Tibial nerve (tissue), 4 donors: ENCODE results near the gene HTRA1.

Experiments used
- EP300 ChIP-seq, 2 donors: sonication (generic); formaldehyde crosslinking; IDR thresholded peaks; one replicate each; pipeline ENCODE4 v1.6.1; 2017; ENCODE audit warnings: antibody characterized with exemption in 2 of 2, mild to moderate bottlenecking in 1 of 2
- POLR2A ChIP-seq, 2 donors: fragments of 450-650 bp; IDR thresholded peaks; one replicate each; pipeline ENCODE4 v1.6.1; 2017; ENCODE audit warnings: antibody characterized with exemption in 2 of 2, mild to moderate bottlenecking in 2 of 2, moderate library complexity in 2 of 2
- TF ChIP-seq, protein P1 (sequence below), 5 experiments: fragments of 200-600 bp in 3 of 5; fragments of 450-650 bp in 2 of 5; sonication (generic) in 3 of 5; IDR thresholded peaks; one replicate each; pipeline ENCODE4 v1.5.1; 2016 to 2019; ENCODE audit warnings: antibody characterized with exemption in 5 of 5, mild to moderate bottlenecking in 3 of 5, moderate library complexity in 2 of 5

DNA sequence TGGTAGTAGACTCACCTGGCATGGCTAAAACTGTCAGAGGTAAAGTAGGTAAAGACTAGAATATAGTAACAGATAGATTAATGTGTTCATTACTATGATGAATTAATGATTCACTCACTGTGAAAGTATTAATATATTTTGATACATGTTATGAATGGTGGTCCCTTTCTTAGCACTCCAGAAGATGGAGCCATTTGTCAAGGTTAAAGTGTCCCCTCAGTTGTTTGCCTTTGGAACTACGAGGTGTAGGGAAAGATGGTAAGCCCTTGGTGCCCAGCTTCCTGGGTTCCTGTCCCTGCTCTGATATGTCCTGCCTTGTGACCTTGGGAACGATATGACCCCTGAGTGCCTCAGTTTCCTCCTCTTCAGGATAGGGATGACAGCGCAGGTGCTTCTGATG, 49.4 kb downstream of the HTRA1 start:
- TF ChIP-seq, protein P1, sequence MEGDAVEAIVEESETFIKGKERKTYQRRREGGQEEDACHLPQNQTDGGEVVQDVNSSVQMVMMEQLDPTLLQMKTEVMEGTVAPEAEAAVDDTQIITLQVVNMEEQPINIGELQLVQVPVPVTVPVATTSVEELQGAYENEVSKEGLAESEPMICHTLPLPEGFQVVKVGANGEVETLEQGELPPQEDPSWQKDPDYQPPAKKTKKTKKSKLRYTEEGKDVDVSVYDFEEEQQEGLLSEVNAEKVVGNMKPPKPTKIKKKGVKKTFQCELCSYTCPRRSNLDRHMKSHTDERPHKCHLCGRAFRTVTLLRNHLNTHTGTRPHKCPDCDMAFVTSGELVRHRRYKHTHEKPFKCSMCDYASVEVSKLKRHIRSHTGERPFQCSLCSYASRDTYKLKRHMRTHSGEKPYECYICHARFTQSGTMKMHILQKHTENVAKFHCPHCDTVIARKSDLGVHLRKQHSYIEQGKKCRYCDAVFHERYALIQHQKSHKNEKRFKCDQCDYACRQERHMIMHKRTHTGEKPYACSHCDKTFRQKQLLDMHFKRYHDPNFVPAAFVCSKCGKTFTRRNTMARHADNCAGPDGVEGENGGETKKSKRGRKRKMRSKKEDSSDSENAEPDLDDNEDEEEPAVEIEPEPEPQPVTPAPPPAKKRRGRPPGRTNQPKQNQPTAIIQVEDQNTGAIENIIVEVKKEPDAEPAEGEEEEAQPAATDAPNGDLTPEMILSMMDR (IDR thresholded peaks at IDR 0.05): no peak
- no peak for TF ChIP-seq EP300 (IDR thresholded peaks at IDR 0.05)
- no peak for TF ChIP-seq POLR2A (IDR thresholded peaks at IDR 0.05)
